Measurements from ENCODE around the gene KDM5D.

Gene KDM5D

DNA sequence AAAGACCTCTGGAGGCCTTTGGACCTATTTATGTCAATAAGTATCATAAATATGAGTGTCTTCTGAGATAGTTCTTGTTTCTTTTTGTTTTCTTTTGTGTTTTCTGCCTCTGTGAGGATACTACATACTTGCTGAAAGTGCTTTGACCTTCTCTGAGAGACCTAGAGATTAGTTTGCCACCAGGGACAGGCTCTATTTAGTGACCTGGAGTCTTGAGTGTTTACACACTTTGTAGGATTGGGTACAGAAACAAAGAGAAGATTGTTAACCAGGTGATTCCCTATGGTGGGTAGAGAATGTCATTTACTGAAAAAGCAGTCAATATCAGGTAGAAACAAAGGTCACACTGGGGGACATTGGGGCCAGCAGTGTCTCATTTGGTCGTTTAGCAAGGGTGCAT is 63.7 kb downstream of the KDM5D start:
- Histone ChIP-seq H3K9me3 (ENCODE audit: control insufficient read depth, low read length) (no peaks in the 10 kb centered on the region), H3K4me3 (ENCODE audit: extremely low read depth, insufficient read depth, low read length, poor library complexity, severe bottlenecking) (no peak overlapping the region), H3K36me3 (ENCODE audit: control insufficient read depth, insufficient read depth, low read length) (no peaks in the 10 kb centered on the region), H3K27ac (ENCODE audit: low read depth, low read length, severe bottlenecking) (no peak overlapping the region), H3K4me1 (ENCODE audit: control insufficient read depth, insufficient read depth, low read length, poor library complexity, severe bottlenecking) (no peaks in the 10 kb centered on the region)
- WGBS, 2 experiments (ENCODE audit: insufficient coverage in 2 of 2): 50% methylated on average over 1 of the region's 1 CpG

All from mesodermal cell (in vitro differentiated cells).